ENCODE data around the gene TARS1.
A peak's percentile ranks its signal among the peaks of the same experiment; 100 is the strongest.

TARS1 gene

GRCh38 chr5:33441241-33442177 lies 744 bp downstream of the TARS1 start:
- no peak for TF ChIP-seq CTCF (IDR thresholded peaks at IDR 0.05)
- Mint-ChIP-seq H3K36me3 (ENCODE audit: low read depth) (peaks cover 34% of the 10 kb centered on the region), H3K27me3 (ENCODE audit: low read depth, poor library complexity) (no peaks in the 10 kb centered on the region), H3K4me1 (peaks cover 14% of the 10 kb centered on the region), H3K9me3 (no peaks in the 10 kb centered on the region), H3K4me3 (no peak overlapping the region), H3K27ac (no peak overlapping the region)
- peak; percentile 18 for DNase-seq

GRCh38 chr5:33444542-33444941 lies 3.8 kb downstream of the TARS1 start:
- Mint-ChIP-seq H3K4me1 (peaks cover 20% of the 10 kb centered on the region), H3K9me3 (no peaks in the 10 kb centered on the region), H3K4me3 (no peak overlapping the region), H3K36me3 (ENCODE audit: low read depth) (peaks cover 60% of the 10 kb centered on the region), H3K27me3 (ENCODE audit: low read depth, poor library complexity) (no peaks in the 10 kb centered on the region), H3K27ac (peak overlapping the region; percentile 57)
- no peak for DNase-seq
- TF ChIP-seq CTCF (IDR thresholded peaks at IDR 0.05): no peak

GRCh38 chr5:33445798-33446197 lies 5.0 kb downstream of the TARS1 start:
- peaks cover 20% of the 10 kb centered on the region for H3K4me1 Mint-ChIP-seq
- H3K4me3 Mint-ChIP-seq: no peak overlapping the region
- no peaks in the 10 kb centered on the region for H3K9me3 Mint-ChIP-seq
- peaks cover 72% of the 10 kb centered on the region for H3K36me3 Mint-ChIP-seq (ENCODE audit: low read depth)
- TF ChIP-seq CTCF (IDR thresholded peaks at IDR 0.05): no peak
- H3K27me3 Mint-ChIP-seq (ENCODE audit: low read depth, poor library complexity): no peaks in the 10 kb centered on the region
- DNase-seq: no peak
- H3K27ac Mint-ChIP-seq: no peak overlapping the region

GRCh38 chr5:33448118-33448517 lies 7.4 kb downstream of the TARS1 start:
- Mint-ChIP-seq H3K9me3 (no peaks in the 10 kb centered on the region), H3K4me1 (peaks cover 20% of the 10 kb centered on the region), H3K4me3 (no peak overlapping the region), H3K27ac (no peak overlapping the region), H3K27me3 (ENCODE audit: low read depth, poor library complexity) (no peaks in the 10 kb centered on the region), H3K36me3 (ENCODE audit: low read depth) (peaks cover 89% of the 10 kb centered on the region)
- DNase-seq: no peak
- TF ChIP-seq CTCF (IDR thresholded peaks at IDR 0.05): no peak

- H3K9me3 Mint-ChIP-seq: no peaks in the 10 kb centered on the region
- peaks cover 93% of the 10 kb centered on the region for H3K36me3 Mint-ChIP-seq (ENCODE audit: low read depth)
- H3K27ac Mint-ChIP-seq: no peak overlapping the region
- no peak overlapping the region for H3K4me3 Mint-ChIP-seq
- H3K27me3 Mint-ChIP-seq (ENCODE audit: low read depth, poor library complexity): no peaks in the 10 kb centered on the region
- TF ChIP-seq CTCF (IDR thresholded peaks at IDR 0.05): no peak
- H3K4me1 Mint-ChIP-seq: no peaks in the 10 kb centered on the region
- no peak for DNase-seq
Observed at GRCh38 chr5:33457126-33457525, 16.4 kb downstream of the TARS1 start.

- H3K9me3 Mint-ChIP-seq: no peaks in the 10 kb centered on the region
- no peak overlapping the region for H3K27ac Mint-ChIP-seq
- no peak for TF ChIP-seq CTCF (IDR thresholded peaks at IDR 0.05)
- no peaks in the 10 kb centered on the region for H3K27me3 Mint-ChIP-seq (ENCODE audit: low read depth, poor library complexity)
- H3K4me3 Mint-ChIP-seq: no peak overlapping the region
- DNase-seq: no peak
- peaks cover 93% of the 10 kb centered on the region for H3K36me3 Mint-ChIP-seq (ENCODE audit: low read depth)
- H3K4me1 Mint-ChIP-seq: no peaks in the 10 kb centered on the region
Observed at GRCh38 chr5:33457817-33458216, 17.1 kb downstream of the TARS1 start.

Measured in nephron progenitor cell (in vitro differentiated cells).